Nephron (organoid): ENCODE results near the gene HAGHL.

Source experiments
- H3K27ac Mint-ChIP-seq, 3 experiments: 2 replicates each; pipeline ENCODE4 v1.8.0; 2020; ENCODE audit warnings: mixed read lengths in 3 of 3, mild to moderate bottlenecking in 2 of 3, moderate library complexity in 1 of 3
- H3K27me3 Mint-ChIP-seq: 2 replicates; pipeline ENCODE4 v1.8.0; 2021; ENCODE audit warnings: low read depth, mild to moderate bottlenecking, moderate library complexity, mixed read lengths
- H3K36me3 Mint-ChIP-seq: 2 replicates; pipeline ENCODE4 v1.8.0; 2020; ENCODE audit warnings: low read depth, mixed read lengths
- H3K4me1 Mint-ChIP-seq: 2 replicates; pipeline ENCODE4 v1.8.0; 2020; ENCODE audit warnings: mixed read lengths
- H3K4me3 Mint-ChIP-seq, 3 experiments: 2 replicates each; pipeline ENCODE4 v1.8.0; 2020; ENCODE audit warnings: mild to moderate bottlenecking in 3 of 3, mixed read lengths in 3 of 3, moderate library complexity in 2 of 3
- H3K9me3 Mint-ChIP-seq: 2 replicates; pipeline ENCODE4 v1.8.0; 2020; ENCODE audit warnings: mixed read lengths
- TF ChIP-seq, protein P1 (sequence below), 3 experiments: fragments of 200-600 bp; sonication (generic); IDR thresholded peaks; one replicate each; pipeline ENCODE4 v1.5.0; 2021; ENCODE audit warnings: antibody characterized with exemption in 3 of 3; ENCODE audit not compliant: unreplicated experiment in 3 of 3

The HAGHL gene

DNA sequence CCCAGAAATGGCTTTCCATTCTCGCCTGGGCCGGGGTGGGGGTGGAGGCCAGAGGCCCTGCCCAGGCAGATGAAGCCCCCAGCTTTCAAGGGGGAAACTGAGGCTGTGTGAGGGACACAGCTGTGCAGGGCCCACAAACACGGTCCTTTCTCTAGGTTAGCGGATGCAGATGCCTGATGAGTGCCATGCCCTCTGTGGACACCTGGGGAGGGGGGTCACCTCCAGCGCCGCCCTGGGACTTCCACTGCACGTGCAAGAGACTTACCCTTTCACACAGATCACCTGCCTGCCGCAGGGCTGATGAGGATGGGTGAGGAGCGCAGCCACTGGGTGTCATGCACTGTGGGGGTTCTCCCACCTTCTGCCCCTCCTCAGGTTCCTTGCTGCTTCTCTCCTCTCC is 8.5 kb upstream of the HAGHL start:
- Mint-ChIP-seq H3K27ac (no peak overlapping the region), H3K4me1 (peaks cover 11% of the 10 kb centered on the region), H3K4me3 (peak overlapping the region in 2 of 3 experiments; percentile 88 to 90), H3K27me3 (peaks cover 17% of the 10 kb centered on the region), H3K9me3 (no peaks in the 10 kb centered on the region), H3K36me3 (no peaks in the 10 kb centered on the region)
- TF ChIP-seq, protein P1, sequence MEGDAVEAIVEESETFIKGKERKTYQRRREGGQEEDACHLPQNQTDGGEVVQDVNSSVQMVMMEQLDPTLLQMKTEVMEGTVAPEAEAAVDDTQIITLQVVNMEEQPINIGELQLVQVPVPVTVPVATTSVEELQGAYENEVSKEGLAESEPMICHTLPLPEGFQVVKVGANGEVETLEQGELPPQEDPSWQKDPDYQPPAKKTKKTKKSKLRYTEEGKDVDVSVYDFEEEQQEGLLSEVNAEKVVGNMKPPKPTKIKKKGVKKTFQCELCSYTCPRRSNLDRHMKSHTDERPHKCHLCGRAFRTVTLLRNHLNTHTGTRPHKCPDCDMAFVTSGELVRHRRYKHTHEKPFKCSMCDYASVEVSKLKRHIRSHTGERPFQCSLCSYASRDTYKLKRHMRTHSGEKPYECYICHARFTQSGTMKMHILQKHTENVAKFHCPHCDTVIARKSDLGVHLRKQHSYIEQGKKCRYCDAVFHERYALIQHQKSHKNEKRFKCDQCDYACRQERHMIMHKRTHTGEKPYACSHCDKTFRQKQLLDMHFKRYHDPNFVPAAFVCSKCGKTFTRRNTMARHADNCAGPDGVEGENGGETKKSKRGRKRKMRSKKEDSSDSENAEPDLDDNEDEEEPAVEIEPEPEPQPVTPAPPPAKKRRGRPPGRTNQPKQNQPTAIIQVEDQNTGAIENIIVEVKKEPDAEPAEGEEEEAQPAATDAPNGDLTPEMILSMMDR (IDR thresholded peaks at IDR 0.05; ENCODE audit: unreplicated experiment in 3 of 3): no peak

DNA sequence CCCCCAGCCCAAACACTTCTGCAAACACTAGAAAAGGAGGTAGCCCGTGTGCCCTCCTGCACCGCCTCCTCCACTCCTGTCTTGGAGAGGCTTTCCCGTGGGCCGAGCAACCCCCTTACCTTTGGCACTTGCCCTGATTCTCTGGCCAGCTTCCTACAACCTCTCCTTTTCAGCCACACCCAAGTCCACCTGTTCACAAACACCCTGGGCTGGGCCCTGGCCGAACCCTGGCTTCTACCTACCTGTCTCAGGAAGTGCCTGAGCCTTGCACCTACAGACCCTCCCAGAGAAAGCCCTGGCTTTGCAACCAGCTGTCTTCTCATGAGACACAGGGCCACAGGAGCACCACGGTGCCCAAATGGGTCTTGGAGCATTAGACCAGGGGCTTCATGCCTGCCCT is 8.0 kb upstream of the HAGHL start:
- Mint-ChIP-seq H3K4me3 (peak overlapping the region; percentile 84 to 90 (median 88)), H3K27ac (peak overlapping the region in 2 of 3 experiments; percentile 48 to 51), H3K4me1 (peaks cover 11% of the 10 kb centered on the region), H3K36me3 (no peaks in the 10 kb centered on the region), H3K27me3 (peaks cover 13% of the 10 kb centered on the region), H3K9me3 (no peaks in the 10 kb centered on the region)
- TF ChIP-seq, protein P1 (IDR thresholded peaks at IDR 0.05; ENCODE audit: unreplicated experiment in 3 of 3): no peak

DNA sequence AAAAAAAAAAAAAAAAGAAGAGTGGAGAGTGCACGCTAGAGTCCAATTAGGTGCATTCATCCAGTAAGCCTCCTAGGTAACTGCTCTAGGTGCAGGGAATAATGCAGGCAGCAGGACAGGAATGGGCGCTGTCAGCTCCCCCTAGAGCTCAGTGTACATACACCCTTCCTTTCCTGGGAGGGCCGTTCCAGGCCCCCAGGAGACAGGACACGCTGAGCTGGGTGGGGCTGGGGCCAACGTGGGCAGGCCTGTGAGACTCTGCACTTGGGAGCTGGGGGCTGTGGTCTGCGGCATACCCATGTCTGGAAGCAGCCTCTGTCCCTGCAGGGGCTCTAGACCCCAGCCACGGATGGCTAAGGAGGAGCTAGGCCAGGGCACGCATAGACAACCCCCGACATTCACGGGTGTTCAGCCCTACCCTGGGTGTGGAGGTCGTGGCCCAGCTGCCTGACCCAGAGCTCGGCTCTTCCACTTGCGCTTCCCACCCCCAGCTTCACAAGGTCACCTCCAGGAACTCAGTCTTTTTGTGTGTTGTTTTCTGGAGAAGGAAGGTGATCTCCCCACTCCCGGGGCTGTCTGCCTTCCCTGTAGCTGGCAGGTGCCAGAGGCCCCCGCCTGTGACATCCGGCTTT is 7.0 kb upstream of the HAGHL start:
- TF ChIP-seq, protein P1 (IDR thresholded peaks at IDR 0.05; ENCODE audit: unreplicated experiment in 3 of 3): no peak
- peaks cover 12% of the 10 kb centered on the region for H3K27me3 Mint-ChIP-seq
- no peaks in the 10 kb centered on the region for H3K9me3 Mint-ChIP-seq
- no peaks in the 10 kb centered on the region for H3K36me3 Mint-ChIP-seq
- H3K4me1 Mint-ChIP-seq: peaks cover 11% of the 10 kb centered on the region
- peak overlapping the region; percentile 88 to 94 (median 90) for H3K27ac Mint-ChIP-seq
- peak overlapping the region; percentile 84 to 90 (median 88) for H3K4me3 Mint-ChIP-seq

DNA sequence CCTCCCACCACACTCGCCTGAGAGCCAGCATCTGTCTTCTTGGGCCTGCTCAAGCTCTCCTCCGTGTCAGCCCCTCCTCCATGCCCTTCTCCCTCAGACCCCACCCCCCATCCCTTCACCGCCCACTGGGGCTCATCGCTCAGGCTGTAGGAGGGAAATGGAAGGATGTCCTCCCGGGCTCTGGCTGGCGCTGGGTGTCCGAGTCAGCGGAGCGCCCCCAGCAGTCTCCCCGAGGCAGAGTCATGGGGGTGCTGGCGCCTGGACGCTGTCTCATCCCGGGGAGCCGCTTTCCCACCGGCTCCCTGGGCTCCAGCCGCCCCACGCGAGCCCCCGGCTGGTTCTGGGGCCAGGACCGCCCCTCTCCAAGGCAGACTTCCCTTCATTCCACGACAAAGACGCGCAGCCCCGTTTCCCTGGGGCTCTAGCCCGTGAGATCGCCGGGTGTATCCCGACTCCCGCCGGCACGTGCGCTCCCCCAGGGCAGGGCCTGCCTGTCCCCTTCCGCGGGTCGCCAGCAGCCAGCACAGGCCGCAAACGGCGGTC is 6.4 kb upstream of the HAGHL start:
- H3K27me3 Mint-ChIP-seq: peaks cover 12% of the 10 kb centered on the region

DNA sequence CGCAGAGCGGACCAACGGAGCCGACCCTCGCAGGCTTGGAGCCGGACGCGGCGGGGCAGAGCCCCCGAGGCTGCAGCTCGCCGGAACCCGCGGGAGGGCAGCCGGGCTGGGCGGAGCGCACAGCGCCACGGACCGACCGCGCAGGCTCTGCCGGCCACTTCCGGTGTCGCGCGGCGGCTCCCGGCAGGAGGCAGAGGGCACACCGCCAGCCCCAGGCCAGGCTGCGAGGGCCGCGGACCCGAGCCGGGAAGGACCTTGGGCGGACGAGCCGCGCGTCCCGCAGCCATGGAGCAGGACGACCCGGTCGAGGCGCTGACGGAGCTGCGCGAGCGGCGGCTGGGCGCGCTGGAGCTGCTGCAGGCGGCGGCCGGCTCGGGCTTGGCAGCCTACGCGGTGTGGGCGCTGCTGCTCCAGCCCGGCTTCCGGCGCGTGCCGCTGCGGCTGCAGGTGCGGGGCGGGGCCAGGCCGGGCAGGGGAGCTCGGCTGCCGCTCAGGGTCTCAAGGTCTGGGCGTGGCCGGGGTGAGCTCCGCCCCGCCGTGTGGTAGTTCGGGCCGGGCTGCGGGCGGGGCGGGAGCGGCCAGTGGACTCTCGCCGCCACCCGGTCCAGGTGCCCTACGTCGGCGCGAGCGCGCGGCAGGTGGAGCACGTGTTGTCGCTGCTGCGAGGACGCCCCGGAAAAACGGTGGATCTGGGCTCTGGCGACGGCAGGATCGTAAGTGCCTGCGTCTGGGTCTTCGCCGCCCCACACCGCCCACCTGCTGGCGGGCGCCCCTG is 5.7 kb upstream of the HAGHL start, which contains the start of gene ANTKMT:
Gene ANTKMT (plus strand): TSS at position 157 of the 775 bp plus-strand sequence. CDS start 129 bp downstream, at position 286.
- TF ChIP-seq, protein P1 (IDR thresholded peaks at IDR 0.05; ENCODE audit: unreplicated experiment in 3 of 3): no peak
- peak within 1 kb of the TSS; percentile 84 to 90 (median 88) for H3K4me3 Mint-ChIP-seq
- no peaks in the 10 kb centered on the region for H3K36me3 Mint-ChIP-seq
- peaks cover 11% of the 10 kb centered on the region for H3K4me1 Mint-ChIP-seq
- H3K9me3 Mint-ChIP-seq: no peaks in the 10 kb centered on the region
- peaks cover 12% of the 10 kb centered on the region for H3K27me3 Mint-ChIP-seq
- peak within 1 kb of the TSS; percentile 88 to 94 (median 90) for H3K27ac Mint-ChIP-seq

More for the DNA sequence above, 6.4 kb upstream of the HAGHL start:
- Mint-ChIP-seq H3K4me1 (peaks cover 11% of the 10 kb centered on the region), H3K36me3 (no peaks in the 10 kb centered on the region), H3K27ac (peak overlapping the region; percentile 88 to 94 (median 90)), H3K4me3 (peak overlapping the region; percentile 84 to 90 (median 88)), H3K9me3 (no peaks in the 10 kb centered on the region)
- TF ChIP-seq, protein P1 (IDR thresholded peaks at IDR 0.05; ENCODE audit: unreplicated experiment in 3 of 3): no peak
